Measurements from ENCODE around the gene PLCD3.

- TF ChIP-seq CTCF (IDR thresholded peaks at IDR 0.05) (no peak), TEAD4 (CRISPR knock-in tag; IDR thresholded peaks at IDR 0.05) (no peak), FOXP1 (CRISPR knock-in tag; IDR thresholded peaks at IDR 0.05; ENCODE audit: borderline replicate concordance) (peak; percentile 73; the same call in 1 of the 2 replicates), ZSCAN18 (CRISPR knock-in tag; IDR thresholded peaks at IDR 0.05) (no peak), ZNF512 (CRISPR knock-in tag; IDR thresholded peaks at IDR 0.05; ENCODE audit: borderline replicate concordance) (no peak), JAZF1 (CRISPR knock-in tag; IDR thresholded peaks at IDR 0.05) (no peak), ATF2 (CRISPR knock-in tag; IDR thresholded peaks at IDR 0.05; ENCODE audit: borderline replicate concordance, low read depth) (no peak), NR2C2 (CRISPR knock-in tag; IDR thresholded peaks at IDR 0.05) (no peak), USF1 (CRISPR knock-in tag; IDR thresholded peaks at IDR 0.05) (no peak), GTF2I (CRISPR knock-in tag; conservative IDR thresholded peaks at IDR 0.05) (no peak), E2F5 (CRISPR knock-in tag; IDR thresholded peaks at IDR 0.05) (no peak), ATF3 (CRISPR knock-in tag; conservative IDR thresholded peaks at IDR 0.05) (no peak)
Measured at GRCh38 chr17:45148183-45149036, 16.1 kb upstream of the PLCD3 start, which contains the start of gene HEXIM1.

Measured in WTC11 (cell line).